ENCODE measurements around the gene CLDN15.

Gene CLDN15

DNA sequence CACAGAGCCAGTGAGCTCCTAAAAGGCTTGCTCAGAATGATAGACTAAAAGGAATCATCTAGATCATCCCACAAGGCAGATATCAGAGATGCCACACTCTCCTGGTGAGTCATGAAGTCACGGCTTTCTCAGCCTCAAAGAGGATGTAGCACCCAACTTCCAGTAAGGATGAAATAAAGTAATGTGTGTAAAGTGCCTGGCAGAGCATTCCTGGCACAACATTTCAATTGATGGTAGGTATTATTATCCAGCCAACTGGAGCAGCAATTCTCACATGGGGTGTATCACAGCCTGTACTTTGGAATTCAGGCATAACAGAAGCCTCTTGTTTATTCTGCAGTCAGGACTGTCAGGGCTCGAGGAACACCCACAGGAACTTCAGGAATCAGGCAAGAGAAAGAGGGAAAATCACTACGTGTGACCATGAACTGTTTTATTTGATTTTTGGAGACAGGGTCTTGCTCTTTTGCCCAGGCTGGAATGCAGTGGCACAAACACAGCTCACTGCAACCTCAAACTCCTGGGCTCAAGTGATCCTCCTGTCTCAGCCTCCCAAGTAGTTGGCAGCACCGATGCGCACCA, 52.3 kb downstream of the CLDN15 start:
- no peak for TF ChIP-seq ZFX (IDR thresholded peaks at IDR 0.05; ENCODE audit: borderline replicate concordance)
- no peak for TF ChIP-seq CTCF (IDR thresholded peaks at IDR 0.05)
- H3K27ac ChIP-seq: no peak overlapping the region
